ENCODE measurements around the gene CARS2.
"Not testable (repeated sequence)": the region's sequence is repeated elsewhere in the genome, so short reads cannot be mapped to it uniquely, and the experiment has no call there.

Gene CARS2, protein sequence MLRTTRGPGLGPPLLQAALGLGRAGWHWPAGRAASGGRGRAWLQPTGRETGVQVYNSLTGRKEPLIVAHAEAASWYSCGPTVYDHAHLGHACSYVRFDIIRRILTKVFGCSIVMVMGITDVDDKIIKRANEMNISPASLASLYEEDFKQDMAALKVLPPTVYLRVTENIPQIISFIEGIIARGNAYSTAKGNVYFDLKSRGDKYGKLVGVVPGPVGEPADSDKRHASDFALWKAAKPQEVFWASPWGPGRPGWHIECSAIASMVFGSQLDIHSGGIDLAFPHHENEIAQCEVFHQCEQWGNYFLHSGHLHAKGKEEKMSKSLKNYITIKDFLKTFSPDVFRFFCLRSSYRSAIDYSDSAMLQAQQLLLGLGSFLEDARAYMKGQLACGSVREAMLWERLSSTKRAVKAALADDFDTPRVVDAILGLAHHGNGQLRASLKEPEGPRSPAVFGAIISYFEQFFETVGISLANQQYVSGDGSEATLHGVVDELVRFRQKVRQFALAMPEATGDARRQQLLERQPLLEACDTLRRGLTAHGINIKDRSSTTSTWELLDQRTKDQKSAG

DNA sequence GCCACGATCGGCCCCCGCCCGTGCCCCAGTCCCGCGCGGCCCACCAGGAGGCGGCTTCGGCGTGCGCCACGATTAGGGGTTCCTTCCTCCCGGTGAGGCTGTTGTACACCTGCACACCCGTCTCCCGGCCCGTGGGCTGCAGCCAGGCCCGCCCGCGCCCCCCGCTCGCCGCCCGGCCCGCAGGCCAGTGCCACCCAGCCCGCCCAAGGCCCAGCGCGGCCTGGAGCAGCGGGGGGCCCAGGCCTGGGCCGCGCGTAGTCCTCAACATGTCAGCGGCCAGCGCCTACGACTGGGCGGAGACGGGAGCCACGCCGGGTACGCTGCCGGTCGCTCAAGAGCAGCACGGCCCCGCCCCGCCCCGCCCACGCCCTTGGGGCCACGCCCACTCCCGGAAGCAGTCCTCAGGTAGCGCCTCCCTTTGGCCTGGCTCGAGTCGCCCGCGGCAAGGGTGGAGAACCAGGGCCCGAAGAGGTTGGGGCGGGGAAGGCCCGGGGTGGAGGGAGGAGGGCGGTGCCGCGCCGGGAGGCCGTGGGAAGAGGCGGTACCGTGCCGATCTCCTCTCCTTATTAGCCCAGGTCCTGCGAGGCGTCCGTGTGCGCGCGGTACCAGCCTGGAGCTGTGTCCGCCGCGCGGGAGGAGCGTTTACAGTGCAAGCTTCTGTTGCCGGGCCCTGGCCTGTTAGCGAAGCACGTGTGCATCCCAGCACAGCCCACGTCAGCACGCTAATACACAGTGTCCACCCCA, at the start of gene CARS2:
Gene CARS2 (minus strand): TSS at position 291 of the 744 bp plus-strand sequence. CDS start 23 bp downstream, at position 268.
- peak; percentile 96 for DNase-seq

DNA sequence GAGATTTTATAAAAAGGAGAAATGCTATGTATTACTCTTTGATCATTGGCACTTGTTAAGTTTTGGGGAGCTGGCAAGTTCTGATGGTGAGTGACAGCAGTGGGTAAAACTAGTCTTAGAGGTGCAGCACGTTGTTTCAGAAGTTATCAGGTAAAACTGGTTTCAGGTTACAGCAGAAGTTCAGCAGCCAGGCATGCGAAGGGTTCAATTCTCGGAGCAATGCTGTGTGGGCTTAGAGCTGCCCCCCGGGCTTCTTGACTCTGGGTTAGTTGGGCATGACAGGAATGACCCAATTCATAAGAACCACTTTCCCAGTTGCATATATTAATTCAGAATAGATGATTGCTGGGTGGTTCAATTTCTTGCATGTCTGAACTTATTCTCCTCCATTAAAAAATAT, 42.4 kb upstream of the CARS2 start:
- no peak for DNase-seq

- no peak for DNase-seq
These were observed 40.5 kb upstream of the CARS2 start for GRCh38 chr13:110746438-110746837.

- no peak for DNase-seq
These were observed 37.8 kb upstream of the CARS2 start for GRCh38 chr13:110743687-110744086.

DNA sequence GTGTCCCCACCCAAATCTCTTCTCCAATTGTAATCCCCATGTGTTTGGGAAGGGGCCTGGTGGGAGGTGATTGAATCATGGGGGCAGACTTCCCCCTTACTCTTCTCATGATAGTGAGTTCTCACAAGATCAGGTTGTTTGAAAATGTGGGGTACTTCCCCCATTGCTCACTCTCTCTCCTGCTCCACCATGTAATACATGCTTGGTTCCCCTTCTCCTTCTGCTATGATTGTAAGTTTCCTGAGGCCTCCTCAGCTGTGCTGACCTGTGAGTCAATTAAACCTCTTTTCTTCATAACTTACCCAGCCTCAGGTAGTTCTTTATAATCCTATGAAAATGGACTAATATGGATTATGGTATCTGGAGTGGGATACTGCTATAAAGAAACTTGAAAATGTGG, 31.6 kb upstream of the CARS2 start:
- DNase-seq: no peak

DNA sequence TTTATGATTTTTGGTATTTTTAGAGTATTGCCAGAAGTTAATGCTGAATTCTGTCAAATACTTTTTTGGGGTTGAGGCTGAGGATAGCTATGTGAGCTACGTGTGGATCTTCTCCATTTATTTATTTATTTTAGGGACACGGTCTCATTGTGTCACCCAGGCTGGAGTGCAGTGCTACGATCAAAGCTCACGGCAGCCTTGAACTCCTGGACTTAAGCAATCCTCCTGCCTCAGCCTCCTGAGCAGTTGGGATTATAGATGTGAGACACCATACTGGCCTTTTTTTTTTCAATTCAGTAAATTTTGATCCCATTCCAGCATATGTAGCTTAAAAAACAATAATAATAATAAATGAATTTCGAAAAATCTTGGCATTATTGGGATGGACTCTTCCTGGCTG, 28.6 kb upstream of the CARS2 start:
- no peak for DNase-seq

- DNase-seq: no peak
These were observed 25.2 kb upstream of the CARS2 start for GRCh38 chr13:110731072-110731471.

GRCh38 chr13:110726726-110727125, 20.8 kb upstream of the CARS2 start:
- peak; percentile 27 to 63 for DNase-seq

- DNase-seq: not testable (repeated sequence)
These were observed 20.2 kb upstream of the CARS2 start for GRCh38 chr13:110726153-110726552.

DNA sequence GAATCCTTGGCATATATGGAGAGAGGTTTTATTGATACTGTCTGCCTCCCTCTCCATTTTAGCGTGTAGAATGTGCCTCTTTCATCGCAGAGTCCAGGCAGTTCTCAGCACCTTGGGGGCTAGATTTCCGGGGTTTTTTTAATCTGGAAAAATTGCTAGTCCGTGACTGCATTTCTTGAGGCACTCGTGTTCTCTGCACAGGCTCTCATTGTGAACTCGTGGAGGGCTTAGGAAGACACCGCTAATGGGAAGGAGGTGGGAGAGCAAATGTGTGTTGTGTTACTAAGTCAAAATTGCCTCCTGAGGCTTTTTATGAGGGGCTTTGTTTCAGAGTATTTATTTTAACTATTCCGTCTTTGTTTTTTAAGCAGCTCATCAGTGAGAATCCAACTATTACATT, 17.7 kb upstream of the CARS2 start:
- no peak for DNase-seq

GRCh38 chr13:110722971-110723370, 17.1 kb upstream of the CARS2 start:
- DNase-seq: no peak

DNA sequence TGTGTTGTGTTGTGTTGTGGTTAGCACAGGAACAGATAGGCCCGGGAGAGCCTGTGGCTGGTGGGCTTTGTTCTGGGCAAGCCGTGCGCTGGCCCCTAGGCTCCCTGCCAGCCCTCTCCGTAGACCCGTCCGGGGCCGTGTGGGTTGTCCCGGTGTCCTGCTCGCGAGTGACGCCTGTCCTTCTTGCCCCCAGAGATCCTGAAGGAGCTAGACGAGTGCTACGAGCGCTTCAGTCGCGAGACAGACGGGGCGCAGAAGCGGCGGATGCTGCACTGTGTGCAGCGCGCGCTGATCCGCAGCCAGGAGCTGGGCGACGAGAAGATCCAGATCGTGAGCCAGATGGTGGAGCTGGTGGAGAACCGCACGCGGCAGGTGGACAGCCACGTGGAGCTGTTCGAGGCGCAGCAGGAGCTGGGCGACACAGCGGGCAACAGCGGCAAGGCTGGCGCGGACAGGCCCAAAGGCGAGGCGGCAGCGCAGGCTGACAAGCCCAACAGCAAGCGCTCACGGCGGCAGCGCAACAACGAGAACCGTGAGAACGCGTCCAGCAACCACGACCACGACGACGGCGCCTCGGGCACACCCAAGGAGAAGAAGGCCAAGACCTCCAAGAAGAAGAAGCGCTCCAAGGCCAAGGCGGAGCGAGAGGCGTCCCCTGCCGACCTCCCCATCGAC, 13.3 kb upstream of the CARS2 start:
- DNase-seq: no peak

GRCh38 chr13:110716247-110716515, 10.3 kb upstream of the CARS2 start:
- DNase-seq: no peak

DNA sequence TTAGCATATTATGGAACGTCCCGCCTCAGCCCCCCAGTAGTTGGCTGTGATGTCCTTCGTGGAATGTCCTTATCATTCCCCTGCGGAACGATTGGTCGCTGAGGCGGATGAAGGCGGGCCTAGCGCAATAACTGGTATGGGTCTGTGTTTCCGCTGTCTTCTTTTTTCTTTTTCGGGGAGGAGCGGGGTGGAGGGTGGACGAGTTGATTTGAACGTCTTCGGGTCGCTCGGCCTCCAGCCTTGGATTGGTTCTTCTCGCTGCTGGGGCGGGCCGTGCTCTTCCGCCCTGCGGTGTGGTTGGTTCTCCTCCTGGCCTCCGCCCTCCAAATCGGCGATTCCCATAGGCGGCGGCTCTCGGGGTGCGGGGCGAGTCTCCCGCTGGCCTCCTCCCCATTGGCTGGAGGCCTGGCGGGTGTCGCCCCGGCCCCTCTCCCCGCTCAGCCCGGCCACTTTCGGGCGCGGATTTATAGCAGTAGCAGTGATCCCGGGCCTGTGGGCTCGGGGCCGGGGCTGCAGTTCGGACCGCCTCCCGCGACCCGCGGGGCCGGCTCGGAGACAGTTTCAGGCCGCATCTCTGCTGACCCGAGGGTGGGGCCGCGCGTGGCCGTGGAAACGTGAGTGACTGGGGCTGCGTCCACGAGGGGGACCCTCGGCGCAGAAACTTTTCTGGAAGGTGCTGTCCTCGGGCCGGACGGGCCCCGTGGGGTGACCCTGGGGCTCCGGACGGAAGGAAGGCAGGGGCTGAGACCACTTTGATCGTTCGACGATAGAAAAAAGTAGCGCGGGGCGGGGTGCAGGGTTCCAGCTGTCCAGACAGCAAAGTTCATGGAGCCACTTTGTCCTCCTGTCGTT, 9.7 kb upstream of the CARS2 start:
- peak; percentile 99 for DNase-seq

DNA sequence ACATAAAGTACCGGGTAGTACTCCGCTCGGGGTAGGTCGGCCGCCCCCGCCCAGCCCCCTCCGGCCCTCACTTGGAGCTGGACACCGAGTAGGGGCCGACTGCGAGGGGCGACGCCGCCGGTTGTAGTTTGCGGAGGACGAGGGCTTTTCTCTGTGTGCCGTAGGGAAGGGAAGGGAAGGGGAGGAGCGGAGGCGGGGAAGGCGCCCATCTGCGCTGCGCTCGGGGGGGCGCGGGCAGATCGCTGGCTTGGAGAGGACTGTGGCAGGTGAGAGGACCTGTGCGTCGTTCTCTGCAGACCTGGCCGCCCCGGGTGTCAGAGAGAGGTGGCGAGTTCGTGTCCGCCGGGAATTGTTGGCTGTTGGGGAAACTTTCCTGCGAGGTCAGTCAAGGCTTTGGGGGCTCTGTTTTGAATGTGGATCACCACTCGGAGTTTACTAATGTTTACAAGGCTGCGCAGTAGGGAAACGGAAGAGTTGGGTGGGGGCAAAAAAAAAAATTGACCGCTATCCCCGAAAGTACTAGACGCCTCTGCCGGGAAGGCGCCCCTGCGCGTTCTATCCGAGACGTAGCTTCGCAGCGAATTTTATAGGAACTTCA, 9.0 kb upstream of the CARS2 start:
- DNase-seq: no peak

- DNase-seq: peak; percentile 80 to 83
These were observed 8.3 kb upstream of the CARS2 start for GRCh38 chr13:110713981-110714796.

DNA sequence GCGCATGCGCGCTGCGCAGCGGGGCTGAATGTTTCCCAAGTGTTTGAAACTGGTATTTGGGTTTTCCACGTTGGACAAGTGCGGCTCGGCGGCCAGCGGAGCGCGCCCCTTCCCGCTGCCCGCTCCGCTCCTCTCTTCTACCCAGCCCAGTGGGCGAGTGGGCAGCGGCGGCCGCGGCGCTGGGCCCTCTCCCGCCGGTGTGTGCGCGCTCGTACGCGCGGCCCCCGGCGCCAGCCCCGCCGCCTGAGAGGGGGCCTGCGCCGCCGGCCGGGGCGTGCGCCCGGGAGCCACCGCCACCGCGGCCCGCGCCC, 7.7 kb upstream of the CARS2 start, which contains the start of gene ING1:
Gene ING1 (plus strand): TSS at position 59 of the 311 bp plus-strand sequence. CDS start 450 bp downstream, outside the sequence.
- DNase-seq: no peak

GRCh38 chr13:110712849-110713641, 7.1 kb upstream of the CARS2 start:
- peak; percentile 100 for DNase-seq

DNA sequence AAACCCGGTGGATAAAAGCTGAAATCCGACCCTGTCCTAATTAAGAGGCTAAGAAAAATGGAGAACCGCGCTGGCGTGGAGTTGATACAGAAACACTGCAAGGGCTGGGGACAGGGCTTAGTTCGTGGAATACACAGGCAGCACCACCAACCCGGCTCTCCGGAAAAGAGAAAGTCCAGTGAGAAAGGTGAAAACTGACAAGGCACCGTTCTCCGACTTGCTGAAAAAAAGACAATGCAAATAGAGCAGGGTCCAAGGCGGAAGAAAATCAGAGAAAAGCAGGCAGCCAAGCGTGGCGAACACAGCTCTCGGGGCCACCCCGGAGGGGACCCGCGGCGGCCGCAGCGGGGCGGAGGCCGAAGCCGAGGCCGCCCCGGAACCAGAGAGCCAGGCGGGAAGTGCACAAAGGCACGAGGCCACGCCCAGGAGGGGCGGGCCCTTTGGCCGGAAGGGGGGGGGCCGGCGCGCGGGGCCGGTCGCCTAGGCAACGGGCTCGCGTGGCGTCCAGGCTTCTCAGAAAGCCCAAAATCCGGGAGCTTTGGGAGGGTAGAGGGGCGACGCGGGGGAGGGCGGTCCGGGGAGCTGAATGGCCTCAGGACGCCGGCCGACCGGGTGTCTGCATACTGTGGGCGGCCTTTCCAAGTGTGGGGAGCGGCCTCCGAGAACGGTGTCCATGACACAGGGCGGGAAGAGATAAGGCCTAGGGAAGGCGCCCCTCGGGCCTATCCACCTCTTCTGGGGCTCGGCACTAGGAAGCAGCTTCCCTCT, 6.3 kb upstream of the CARS2 start:
- DNase-seq: peak; percentile 83 to 89

All from CD4-positive, alpha-beta T cell treated with Interferon alpha-2 for 1 hour (primary cell).